H1 (cell line): ENCODE results near the gene GDF9. TPM values are rescaled to one million over a fixed set of nuclear protein-coding genes. Genes with fewer than 3 reads are reported as not detected.

ENCODE experiments used
- CTCF ChIA-PET: fragments of 300-600 bp; sonication (Branson Sonifier 250); formaldehyde crosslinking; loops from one replicate; lab custom pipeline; 2021; ENCODE audit not compliant: partially characterized antibody; lab: Charles Lee
- POLR2A ChIA-PET: fragments of 300-600 bp; sonication (Branson Sonifier 250); formaldehyde crosslinking; loops from one replicate; lab custom pipeline; 2021; ENCODE audit warnings: inconsistent platforms; ENCODE audit not compliant: partially characterized antibody; lab: Charles Lee
- DNase-seq, 2 experiments: peaks; one replicate each; pipeline versions ENCODE4 v3.0.0 to v3.0.0-alpha.2; 2010 to 2022; ENCODE audit warnings: low spot score in 2 of 2, low read depth in 1 of 2, mixed read lengths in 1 of 2
- FAIRE-seq: peaks from 2 replicates; lab custom pipeline; 2011; peaks lifted over from hg19 to GRCh38; lab: Jason Lieb, UNC
- H2AFZ ChIP-seq: 2 replicates; pipeline ENCODE4 v1.8.1; 2012; ENCODE audit warnings: low read length, inconsistent platforms
- H2AK5ac ChIP-seq: 2 replicates; pipeline ENCODE4 v1.6.1; 2013; ENCODE audit warnings: low read depth, low read length
- H2BK120ac ChIP-seq: replicated peaks from 2 replicates; pipeline ENCODE3; 2013; ENCODE audit warnings: low read depth, low read length, inconsistent platforms
- H2BK12ac ChIP-seq: 2 replicates; pipeline ENCODE4 v1.6.1; 2013; ENCODE audit warnings: low read depth, low read length
- H2BK15ac ChIP-seq: 2 replicates; pipeline ENCODE4 v1.6.1; 2013; ENCODE audit warnings: low read length
- H2BK20ac ChIP-seq: 2 replicates; pipeline ENCODE4 v1.6.1; 2013; ENCODE audit warnings: low read length
- H2BK5ac ChIP-seq: 2 replicates; pipeline ENCODE4 v1.6.1; 2013; ENCODE audit warnings: low read depth, low read length
- H3K14ac ChIP-seq: 2 replicates; pipeline ENCODE4 v1.6.1; 2013; ENCODE audit warnings: inconsistent platforms; ENCODE audit not compliant: insufficient read length
- H3K18ac ChIP-seq: 2 replicates; pipeline ENCODE4 v1.6.1; 2013; ENCODE audit warnings: low read length; ENCODE audit errors: extremely low read depth
- H3K23ac ChIP-seq: 2 replicates; pipeline ENCODE4 v1.6.1; 2013; ENCODE audit warnings: inconsistent platforms; ENCODE audit not compliant: insufficient read length
- H3K23me2 ChIP-seq: 2 replicates; pipeline ENCODE4 v1.6.1; 2013; ENCODE audit warnings: low read depth, low read length
- H3K27ac ChIP-seq: 2 replicates; pipeline ENCODE4 v1.6.1; 2011; ENCODE audit warnings: low read depth, low read length, inconsistent platforms
- H3K27me3 ChIP-seq, 4 experiments: replicated peaks in 1 of 4; 1 replicate in 1 of 4; 2 replicates in 3 of 4; pipeline versions ENCODE4 v1.6.1 to v1.8.1; 2011 to 2013; ENCODE audit warnings: low read length in 3 of 4, mild to moderate bottlenecking in 3 of 4, inconsistent platforms in 2 of 4, mixed read lengths in 2 of 4, moderate library complexity in 1 of 4; ENCODE audit not compliant: control insufficient read depth in 3 of 4, insufficient read depth in 3 of 4; ENCODE audit errors: extremely low read depth in 1 of 4
- H3K36me3 ChIP-seq, 4 experiments: 2 replicates each; pipeline versions ENCODE4 v1.6.1 to v1.8.1; 2011 to 2013; ENCODE audit warnings: mild to moderate bottlenecking in 4 of 4, low read length in 3 of 4, moderate library complexity in 2 of 4, control low read depth in 1 of 4, inconsistent platforms in 1 of 4; ENCODE audit not compliant: insufficient read depth in 4 of 4, control insufficient read depth in 2 of 4
- H3K4ac ChIP-seq: replicated peaks from 2 replicates; pipeline ENCODE3; 2013; ENCODE audit warnings: low read length, low read depth, mixed read lengths, inconsistent platforms; ENCODE audit not compliant: insufficient read length
- H3K4me1 ChIP-seq, 4 experiments: replicated peaks in 1 of 4; 1 replicate in 1 of 4; 2 replicates in 3 of 4; pipeline versions ENCODE4 v1.6.1 to v1.8.1; 2011 to 2013; ENCODE audit warnings: low read length in 3 of 4, inconsistent platforms in 2 of 4, mixed read lengths in 1 of 4; ENCODE audit not compliant: insufficient read depth in 4 of 4, control insufficient read depth in 3 of 4
- H3K4me2 ChIP-seq, 2 experiments: 2 replicates each; pipeline versions ENCODE4 v1.6.1 to v1.8.1; 2011 to 2013; ENCODE audit warnings: low read depth in 2 of 2, low read length in 2 of 2, control low read depth in 1 of 2, inconsistent platforms in 1 of 2, mild to moderate bottlenecking in 1 of 2; ENCODE audit not compliant: insufficient read depth in 1 of 2
- H3K4me3 ChIP-seq, 4 experiments: fragments of 200-600, 300-600 bp in 1 of 4; sonication (generic), shearing (Covaris generic), sonication (Bioruptor Twin) in 1 of 4; 2 replicates each; pipeline versions ENCODE4 v1.5.1 to v1.8.1; 2011 to 2016; ENCODE audit warnings: low read length in 4 of 4, low read depth in 3 of 4, control low read depth in 2 of 4, inconsistent platforms in 2 of 4, mild to moderate bottlenecking in 2 of 4, mixed read lengths in 1 of 4, moderate library complexity in 1 of 4; ENCODE audit not compliant: insufficient read depth in 2 of 4; ENCODE audit errors: extremely low read depth in 1 of 4
- H3K56ac ChIP-seq: replicated peaks from 2 replicates; pipeline ENCODE3; 2013; ENCODE audit warnings: low read depth, mild to moderate bottlenecking, mixed read lengths, low read length, inconsistent platforms; ENCODE audit not compliant: insufficient read length
- H3K79me1 ChIP-seq: 2 replicates; pipeline ENCODE4 v1.6.1; 2013; ENCODE audit warnings: low read depth, low read length, control low read depth
- H3K79me2 ChIP-seq, 2 experiments: 2 replicates each; pipeline versions ENCODE4 v1.6.1 to v1.8.1; 2012 to 2013; ENCODE audit warnings: low read length in 2 of 2, mild to moderate bottlenecking in 2 of 2, inconsistent platforms in 1 of 2; ENCODE audit not compliant: insufficient read depth in 2 of 2, control insufficient read depth in 1 of 2
- H3K9ac ChIP-seq, 4 experiments: replicated peaks in 1 of 4; 1 replicate in 1 of 4; 2 replicates in 3 of 4; pipeline versions ENCODE4 v1.6.1 to v1.8.1; 2011 to 2013; ENCODE audit warnings: low read depth in 3 of 4, low read length in 3 of 4, control low read depth in 2 of 4, mild to moderate bottlenecking in 2 of 4, moderate library complexity in 2 of 4, inconsistent platforms in 1 of 4; ENCODE audit errors: extremely low read depth in 1 of 4
- H3K9me3 ChIP-seq, 2 experiments: 2 replicates each; pipeline versions ENCODE4 v1.6.1 to v1.8.1; 2012 to 2013; ENCODE audit warnings: mild to moderate bottlenecking in 2 of 2, moderate library complexity in 2 of 2, control low read depth in 1 of 2, inconsistent platforms in 1 of 2, low read depth in 1 of 2, low read length in 1 of 2, mixed read lengths in 1 of 2; ENCODE audit not compliant: insufficient read depth in 2 of 2
- H4K20me1 ChIP-seq, 2 experiments: replicated peaks in 1 of 2; 2 replicates each; pipeline versions ENCODE3 to v1.8.1; 2011 to 2013; ENCODE audit warnings: inconsistent platforms in 2 of 2, low read length in 2 of 2, mild to moderate bottlenecking in 1 of 2; ENCODE audit not compliant: insufficient read depth in 2 of 2, control insufficient read depth in 1 of 2
- H4K5ac ChIP-seq: 2 replicates; pipeline ENCODE4 v1.6.1; 2013; ENCODE audit warnings: low read length, low read depth, mixed read lengths, inconsistent platforms; ENCODE audit not compliant: insufficient read length
- H4K8ac ChIP-seq: 2 replicates; pipeline ENCODE4 v1.8.0; 2013; ENCODE audit warnings: mild to moderate bottlenecking, moderate library complexity, low read length, inconsistent platforms; ENCODE audit not compliant: insufficient read depth; ENCODE audit errors: extremely low read depth
- H4K91ac ChIP-seq: replicated peaks from 2 replicates; pipeline ENCODE3; 2013; ENCODE audit warnings: low read length, mixed read lengths, inconsistent platforms; ENCODE audit not compliant: insufficient read length
- EGR1 ChIP-seq: IDR thresholded peaks from 2 replicates; pipeline ENCODE4 v1.6.1; 2011; ENCODE audit warnings: low read depth, low read length, borderline replicate concordance
- FOSL1 ChIP-seq: IDR thresholded peaks from 2 replicates; pipeline ENCODE4 v1.6.1; 2011; ENCODE audit warnings: mild to moderate bottlenecking, low read depth, low read length, moderate library complexity; ENCODE audit not compliant: insufficient read depth
- KDM1A ChIP-seq: fragments of 200-600, 300-600 bp; sonication (generic); IDR thresholded peaks from 2 replicates; pipeline ENCODE4 v1.7.1; 2016; ENCODE audit warnings: mild to moderate bottlenecking, low read length, borderline replicate concordance
- KDM4A ChIP-seq: IDR thresholded peaks from one replicate; pipeline ENCODE4 v1.7.1; 2012; ENCODE audit warnings: low read depth, mild to moderate bottlenecking, moderate library complexity, low read length, inconsistent platforms; ENCODE audit not compliant: severe bottlenecking
- KDM5A ChIP-seq: fragments of 200-600 bp; IDR thresholded peaks from 2 replicates; pipeline ENCODE4 v1.7.1; 2012; ENCODE audit warnings: mild to moderate bottlenecking, low read length, inconsistent platforms, mixed read lengths
- MAFK ChIP-seq: IDR thresholded peaks from 2 replicates; pipeline ENCODE4 v1.6.1; 2012; ENCODE audit warnings: low read depth, mild to moderate bottlenecking, improper control_type of control experiment, low read length
- NANOG ChIP-seq: IDR thresholded peaks from 2 replicates; pipeline ENCODE4 v1.6.1; 2011; ENCODE audit warnings: low read length, low read depth, mild to moderate bottlenecking, inconsistent platforms; ENCODE audit not compliant: insufficient read depth, poor library complexity, severe bottlenecking
- NRF1 ChIP-seq: IDR thresholded peaks from 2 replicates; pipeline ENCODE4 v1.6.1; 2011; ENCODE audit warnings: mild to moderate bottlenecking, low read depth, low read length, improper control_type of control experiment
- POLR2AphosphoS5 ChIP-seq: IDR thresholded peaks from 2 replicates; pipeline ENCODE4 v1.6.1; 2011; ENCODE audit warnings: low read depth, low read length
- RAD21 ChIP-seq, 2 experiments: IDR thresholded peaks in 1 of 2; conservative IDR thresholded peaks in 1 of 2; 2 replicates each; pipeline ENCODE4 v1.6.1; 2011; ENCODE audit warnings: low read depth in 2 of 2, low read length in 2 of 2, improper control_type of control experiment in 1 of 2, inconsistent platforms in 1 of 2, mild to moderate bottlenecking in 1 of 2, moderate library complexity in 1 of 2
- SAP30 ChIP-seq: fragments of 300-600 bp; sonication (generic); IDR thresholded peaks from 2 replicates; pipeline ENCODE4 v1.7.1; 2012; ENCODE audit warnings: low read length, moderate library complexity, mild to moderate bottlenecking, inconsistent platforms; ENCODE audit not compliant: insufficient read depth, insufficient replicate concordance
- TBP ChIP-seq: IDR thresholded peaks from 2 replicates; pipeline ENCODE4 v1.6.1; 2011; ENCODE audit warnings: low read depth, low read length, improper control_type of control experiment
- TCF12 ChIP-seq: IDR thresholded peaks from 2 replicates; pipeline ENCODE4 v1.6.1; 2011; ENCODE audit warnings: low read depth, mild to moderate bottlenecking, low read length
- WGBS, 2 experiments: shearing (Covaris generic) in 1 of 2; methylation state at CpG; one replicate each; pipeline versions ENCODE4 v1.1.6 to v1.1.7; 2013 to 2015; ENCODE audit warnings: low lambda C conversion rate in 2 of 2, mixed read lengths in 2 of 2, inconsistent platforms in 1 of 2, low coverage in 1 of 2, missing lambda C conversion rate in 1 of 2; ENCODE audit not compliant: insufficient replicate concordance in 2 of 2, insufficient coverage in 1 of 2, insufficient read length in 1 of 2; ENCODE audit errors: extremely low coverage in 1 of 2, missing lambda C conversion rate in 1 of 2; 5-methylcytosine and 5-hydroxymethylcytosine counted together
- polyA plus RNA-seq, 7 experiments: library from polyadenylated mRNA; depleted of rRNA in 3 of 7; stranded (reverse) in 5 of 7; unstranded in 2 of 7; fragments of >200 nt in 5 of 7; fragments of 200-250 nt in 2 of 7; gene quantifications; 1 replicate in 5 of 7; 2 replicates in 1 of 7; 4 replicates in 1 of 7; pipeline versions ENCODE4 v1.2.1 to v1.2.3, GENCODE V29; 2011 to 2013; ENCODE audit warnings: missing spikeins in 2 of 7, mixed read lengths in 2 of 7
- total RNA-seq: library from RNA; stranded (reverse); fragmentation: NEBNext Ultra II Directional; extraction: Animal tissue kit (Norgen Biotek cat#: 25700); gene quantifications from 2 replicates; pipeline ENCODE4 v1.2.1, GENCODE V29; 2021

Gene GDF9
- total and polyA plus RNA-seq, 2 of the 8 experiments (the other 6 are each of a cell fraction or from before 2014, with no cell fraction given) = 0.14 TPM; not detected in 1

DNA sequence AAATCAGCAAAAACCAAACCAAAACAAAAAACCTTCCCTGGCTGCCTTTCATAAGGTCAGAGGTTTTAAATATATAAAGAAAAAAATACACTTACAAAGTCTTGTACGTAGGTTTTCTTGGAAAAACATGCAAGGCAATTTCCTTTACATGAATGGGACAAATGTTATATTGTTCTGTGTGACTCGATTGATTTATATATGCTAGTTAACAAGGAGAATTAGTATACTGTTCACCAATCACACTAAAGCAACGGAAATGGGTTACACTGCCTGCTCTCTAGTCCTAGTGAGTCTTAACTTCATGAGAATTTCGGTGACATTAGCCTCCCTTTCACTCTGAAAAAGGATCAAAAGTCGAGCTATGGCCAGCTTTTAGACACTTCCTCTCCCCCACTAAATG, 5.5 kb downstream of the GDF9 start:
- peaks cover 3% of the 10 kb centered on the region for H3K23me2 ChIP-seq
- no peak overlapping the region for H3K14ac ChIP-seq
- no peak overlapping the region for H3K56ac ChIP-seq
- H3K9ac ChIP-seq = no peak overlapping the region
- no peaks in the 10 kb centered on the region for H3K27me3 ChIP-seq
- H2AFZ ChIP-seq = no peak overlapping the region
- no peak overlapping the region for H3K4me3 ChIP-seq
- no peak overlapping the region for H3K4ac ChIP-seq
- H4K91ac ChIP-seq = no peak overlapping the region
- H3K9me3 ChIP-seq = no peaks in the 10 kb centered on the region
- H4K8ac ChIP-seq = no peak overlapping the region
- FAIRE-seq (no peak), DNase-seq (no peak)
- no peak overlapping the region for H3K27ac ChIP-seq
- H2BK5ac ChIP-seq = no peak overlapping the region
- H2BK20ac ChIP-seq = no peak overlapping the region
- no peak overlapping the region for H3K4me2 ChIP-seq
- ChIA-PET POLR2A (interaction anchor here (0.8 to 1.4 kb wide), 3 partner anchors 30 to 90 kb away, joined by 3 to 4 read pairs (median 3); no protein-coding TSS in a partner anchor), CTCF (interaction anchor here (1.3 to 32.2 kb wide), 5 partner anchors 12 to 333 kb away, joined by 3 to 465 read pairs (median 6); partner anchors contain the start of gene SHROOM1)
- H4K5ac ChIP-seq = no peak overlapping the region
- no peak overlapping the region for H2BK120ac ChIP-seq
- no peaks in the 10 kb centered on the region for H3K36me3 ChIP-seq
- H2BK15ac ChIP-seq = no peak overlapping the region
- no peak overlapping the region for H3K18ac ChIP-seq
- no peaks in the 10 kb centered on the region for H3K79me1 ChIP-seq
- H3K4me1 ChIP-seq = peaks cover 2 to 5% (median 4%) of the 10 kb centered on the region in 4 experiments; a peak in 5 of 7 replicates
- no peaks in the 10 kb centered on the region for H3K79me2 ChIP-seq
- H4K20me1 ChIP-seq = no peaks in the 10 kb centered on the region
- H3K23ac ChIP-seq = no peak overlapping the region
- H2AK5ac ChIP-seq = no peak overlapping the region
- WGBS, 2 experiments = 73% methylated on average over 5 of the region's 5 CpGs; no CpG with 5 or more reads in 1 of the 2 experiments
- no peak overlapping the region for H2BK12ac ChIP-seq
- no peak for TF ChIP-seq RAD21 (IDR thresholded peaks at IDR 0.05 in 1 of 2, conservative IDR thresholded peaks at IDR 0.05 in 1 of 2; ENCODE audit: low read depth in 2 of 2, low read length in 2 of 2)
- no peak for TF ChIP-seq KDM5A
- TF ChIP-seq MAFK = no peak
- no peak for TF ChIP-seq EGR1
- TF ChIP-seq KDM4A = no peak
- TF ChIP-seq NRF1 = no peak
- TF ChIP-seq POLR2AphosphoS5 = no peak
- TF ChIP-seq SAP30 = no peak
- no peak for TF ChIP-seq KDM1A
- TF ChIP-seq TCF12 = no peak
- no peak for TF ChIP-seq NANOG
- no peak for TF ChIP-seq TBP
- TF ChIP-seq FOSL1 = no peak
